Upper lobe of left lung (tissue), 4 donors: ENCODE measurements around the gene RGS16.

Source experiments
- POLR2A ChIP-seq, 4 donors: fragments of 450-650 bp; IDR thresholded peaks; one replicate each; pipeline ENCODE4 v1.5.1; 2016 to 2017; ENCODE audit warnings: antibody characterized with exemption in 4 of 4, mild to moderate bottlenecking in 2 of 4
- TF ChIP-seq, protein P1 (sequence below), 6 experiments: fragments of 450-650 bp in 4 of 6; fragments of 200-600 bp in 2 of 6; sonication (generic) in 2 of 6; IDR thresholded peaks; one replicate each; pipeline ENCODE4 v1.5.1; 2016 to 2019; ENCODE audit warnings: antibody characterized with exemption in 6 of 6

DNA sequence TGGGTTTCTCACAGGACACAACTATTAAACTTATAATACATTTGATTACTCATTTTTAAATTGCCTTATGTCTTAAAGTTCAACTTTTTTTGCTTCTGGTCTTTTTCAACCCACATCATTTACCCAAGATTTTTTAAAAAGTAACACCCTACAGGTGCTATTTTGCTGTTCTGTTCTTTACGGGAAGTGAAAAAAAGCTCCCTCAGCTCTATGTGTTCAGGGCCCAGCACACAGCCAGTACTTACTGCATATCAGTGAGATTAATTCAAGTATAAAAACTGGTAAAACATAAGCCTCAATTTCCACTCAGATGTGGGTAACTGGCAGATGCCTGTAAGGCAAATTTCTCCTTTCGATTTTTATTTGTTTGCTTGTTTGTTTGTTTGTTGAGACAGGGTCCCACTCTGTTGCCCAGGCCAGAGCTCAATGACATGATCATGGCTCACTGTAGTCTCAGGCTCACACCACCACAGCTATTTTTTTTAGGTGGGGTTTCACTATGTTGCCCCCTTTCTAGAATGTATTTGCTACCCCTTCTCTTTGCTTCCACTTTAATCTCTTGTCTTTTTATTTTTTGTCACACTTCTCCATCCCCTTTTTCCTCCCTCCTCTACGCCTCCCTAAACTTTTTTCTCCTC, 35.4 kb downstream of the RGS16 start:
- TF ChIP-seq POLR2A (IDR thresholded peaks at IDR 0.05) = no peak
- TF ChIP-seq, protein P1, sequence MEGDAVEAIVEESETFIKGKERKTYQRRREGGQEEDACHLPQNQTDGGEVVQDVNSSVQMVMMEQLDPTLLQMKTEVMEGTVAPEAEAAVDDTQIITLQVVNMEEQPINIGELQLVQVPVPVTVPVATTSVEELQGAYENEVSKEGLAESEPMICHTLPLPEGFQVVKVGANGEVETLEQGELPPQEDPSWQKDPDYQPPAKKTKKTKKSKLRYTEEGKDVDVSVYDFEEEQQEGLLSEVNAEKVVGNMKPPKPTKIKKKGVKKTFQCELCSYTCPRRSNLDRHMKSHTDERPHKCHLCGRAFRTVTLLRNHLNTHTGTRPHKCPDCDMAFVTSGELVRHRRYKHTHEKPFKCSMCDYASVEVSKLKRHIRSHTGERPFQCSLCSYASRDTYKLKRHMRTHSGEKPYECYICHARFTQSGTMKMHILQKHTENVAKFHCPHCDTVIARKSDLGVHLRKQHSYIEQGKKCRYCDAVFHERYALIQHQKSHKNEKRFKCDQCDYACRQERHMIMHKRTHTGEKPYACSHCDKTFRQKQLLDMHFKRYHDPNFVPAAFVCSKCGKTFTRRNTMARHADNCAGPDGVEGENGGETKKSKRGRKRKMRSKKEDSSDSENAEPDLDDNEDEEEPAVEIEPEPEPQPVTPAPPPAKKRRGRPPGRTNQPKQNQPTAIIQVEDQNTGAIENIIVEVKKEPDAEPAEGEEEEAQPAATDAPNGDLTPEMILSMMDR (IDR thresholded peaks at IDR 0.05) = no peak
